Measurements from ENCODE around the gene GFI1.

Gene GFI1

GRCh38 chr1:92509619-92510018 lies 22.9 kb upstream of the GFI1 start:
- TF ChIP-seq, protein P1, sequence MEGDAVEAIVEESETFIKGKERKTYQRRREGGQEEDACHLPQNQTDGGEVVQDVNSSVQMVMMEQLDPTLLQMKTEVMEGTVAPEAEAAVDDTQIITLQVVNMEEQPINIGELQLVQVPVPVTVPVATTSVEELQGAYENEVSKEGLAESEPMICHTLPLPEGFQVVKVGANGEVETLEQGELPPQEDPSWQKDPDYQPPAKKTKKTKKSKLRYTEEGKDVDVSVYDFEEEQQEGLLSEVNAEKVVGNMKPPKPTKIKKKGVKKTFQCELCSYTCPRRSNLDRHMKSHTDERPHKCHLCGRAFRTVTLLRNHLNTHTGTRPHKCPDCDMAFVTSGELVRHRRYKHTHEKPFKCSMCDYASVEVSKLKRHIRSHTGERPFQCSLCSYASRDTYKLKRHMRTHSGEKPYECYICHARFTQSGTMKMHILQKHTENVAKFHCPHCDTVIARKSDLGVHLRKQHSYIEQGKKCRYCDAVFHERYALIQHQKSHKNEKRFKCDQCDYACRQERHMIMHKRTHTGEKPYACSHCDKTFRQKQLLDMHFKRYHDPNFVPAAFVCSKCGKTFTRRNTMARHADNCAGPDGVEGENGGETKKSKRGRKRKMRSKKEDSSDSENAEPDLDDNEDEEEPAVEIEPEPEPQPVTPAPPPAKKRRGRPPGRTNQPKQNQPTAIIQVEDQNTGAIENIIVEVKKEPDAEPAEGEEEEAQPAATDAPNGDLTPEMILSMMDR (IDR thresholded peaks at IDR 0.05), result no peak
- no peak for TF ChIP-seq ZFX (IDR thresholded peaks at IDR 0.05; ENCODE audit: borderline replicate concordance)
- H3K27ac ChIP-seq, result no peak overlapping the region

- peak overlapping the region; percentile 60 for H3K27ac ChIP-seq
- TF ChIP-seq, protein P1 (IDR thresholded peaks at IDR 0.05), result no peak
- TF ChIP-seq ZFX (IDR thresholded peaks at IDR 0.05; ENCODE audit: borderline replicate concordance), result no peak
Observed at GRCh38 chr1:92505015-92505692, 18.4 kb upstream of the GFI1 start.

- peak overlapping the region; percentile 60 for H3K27ac ChIP-seq
- TF ChIP-seq, protein P1 (IDR thresholded peaks at IDR 0.05), result no peak
- TF ChIP-seq ZFX (IDR thresholded peaks at IDR 0.05; ENCODE audit: borderline replicate concordance), result no peak
Observed at GRCh38 chr1:92504291-92505014, 17.7 kb upstream of the GFI1 start.

DNA sequence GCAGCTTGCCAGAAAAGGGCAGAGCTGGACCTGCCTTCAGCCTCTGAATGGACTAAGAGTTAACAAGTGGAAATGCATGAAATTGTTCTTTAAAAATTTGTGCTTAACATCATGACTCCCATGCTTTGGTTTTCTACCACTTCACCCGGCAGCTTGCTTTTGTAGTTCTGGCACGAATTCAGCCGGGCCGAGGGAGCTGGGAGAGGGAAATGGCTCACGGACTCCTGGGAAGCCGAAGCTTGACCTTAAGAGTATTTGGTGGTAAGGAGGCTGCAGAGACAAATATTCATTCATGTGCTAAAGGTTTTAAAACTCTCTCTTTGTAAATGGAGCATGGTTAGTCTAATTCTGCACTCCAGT lies 17.2 kb upstream of the GFI1 start:
- H3K27ac ChIP-seq, result peak overlapping the region; percentile 60; the same call in 1 of the 2 replicates
- no peak for TF ChIP-seq ZFX (IDR thresholded peaks at IDR 0.05; ENCODE audit: borderline replicate concordance)
- TF ChIP-seq, protein P1 (IDR thresholded peaks at IDR 0.05), result no peak

GRCh38 chr1:92503043-92503925 lies 16.6 kb upstream of the GFI1 start:
- TF ChIP-seq ZFX (IDR thresholded peaks at IDR 0.05; ENCODE audit: borderline replicate concordance), result no peak
- TF ChIP-seq, protein P1 (IDR thresholded peaks at IDR 0.05), result no peak
- H3K27ac ChIP-seq, result no peak overlapping the region

GRCh38 chr1:92502247-92502646 lies 15.5 kb upstream of the GFI1 start:
- no peak overlapping the region for H3K27ac ChIP-seq
- no peak for TF ChIP-seq ZFX (IDR thresholded peaks at IDR 0.05; ENCODE audit: borderline replicate concordance)
- TF ChIP-seq, protein P1 (IDR thresholded peaks at IDR 0.05), result no peak
